ENCODE measurements around the gene VEPH1.

GRCh38 chr3:157412323-157412855 lies 90.8 kb downstream of the VEPH1 start:
- no peak for TF ChIP-seq CTCF (IDR thresholded peaks at IDR 0.05)
- TF ChIP-seq POLR2AphosphoS5 (IDR thresholded peaks at IDR 0.05; ENCODE audit: low read depth, low read length): no peak
- no peak for TF ChIP-seq REST (IDR thresholded peaks at IDR 0.05; ENCODE audit: insufficient read depth in 1 of 2, low read depth in 2 of 2, low read length in 1 of 2)
- TF ChIP-seq TCF7L2 (IDR thresholded peaks at IDR 0.05; ENCODE audit: low read depth, low read length): no peak
- TF ChIP-seq SIN3A (IDR thresholded peaks at IDR 0.05; ENCODE audit: borderline replicate concordance, insufficient read depth, low read depth, low read length): no peak
